Measurements from ENCODE around the gene HCRT.

HCRT gene

GRCh38 chr17:42202696-42203095 is 17.4 kb upstream of the HCRT start:
- Mint-ChIP-seq H3K4me1 (peaks cover 16% of the 10 kb centered on the region), H3K9me3 (no peaks in the 10 kb centered on the region), H3K27ac (peak overlapping the region; percentile 42), H3K27me3 (no peaks in the 10 kb centered on the region), H3K36me3 (peaks cover 45% of the 10 kb centered on the region), H3K4me3 (no peak overlapping the region)
- ATAC-seq = no peak

GRCh38 chr17:42202159-42202558 is 16.9 kb upstream of the HCRT start:
- peak overlapping the region; percentile 42 for H3K27ac Mint-ChIP-seq
- H3K4me1 Mint-ChIP-seq = peaks cover 21% of the 10 kb centered on the region
- ATAC-seq = no peak
- H3K9me3 Mint-ChIP-seq = no peaks in the 10 kb centered on the region
- H3K27me3 Mint-ChIP-seq = no peaks in the 10 kb centered on the region
- H3K36me3 Mint-ChIP-seq = peaks cover 45% of the 10 kb centered on the region
- no peak overlapping the region for H3K4me3 Mint-ChIP-seq

- Mint-ChIP-seq H3K36me3 (peaks cover 44% of the 10 kb centered on the region), H3K4me1 (peaks cover 21% of the 10 kb centered on the region)
These were observed 16.2 kb upstream of the HCRT start for GRCh38 chr17:42201458-42201772.

GRCh38 chr17:42200706-42201457 is 15.6 kb upstream of the HCRT start:
- peak overlapping the region; percentile 87 for H3K27ac Mint-ChIP-seq
- peaks cover 21% of the 10 kb centered on the region for H3K4me1 Mint-ChIP-seq

More at GRCh38 chr17:42201458-42201772, 16.2 kb upstream of the HCRT start:
- no peaks in the 10 kb centered on the region for H3K9me3 Mint-ChIP-seq
- no peak overlapping the region for H3K4me3 Mint-ChIP-seq
- H3K27ac Mint-ChIP-seq = peak overlapping the region; percentile 42
- ATAC-seq = no peak
- H3K27me3 Mint-ChIP-seq = no peaks in the 10 kb centered on the region

GRCh38 chr17:42199416-42200011 is 14.3 kb upstream of the HCRT start:
- ATAC-seq = peak; percentile 38
- peaks cover 30% of the 10 kb centered on the region for H3K36me3 Mint-ChIP-seq
- peak overlapping the region; percentile 87 for H3K27ac Mint-ChIP-seq

More at GRCh38 chr17:42200706-42201457, 15.6 kb upstream of the HCRT start:
- Mint-ChIP-seq H3K4me3 (no peak overlapping the region), H3K9me3 (no peaks in the 10 kb centered on the region), H3K27me3 (no peaks in the 10 kb centered on the region), H3K36me3 (peaks cover 38% of the 10 kb centered on the region)
- no peak for ATAC-seq

GRCh38 chr17:42198897-42199296 is 13.6 kb upstream of the HCRT start:
- ATAC-seq = peak; percentile 85
- H3K9me3 Mint-ChIP-seq = no peaks in the 10 kb centered on the region
- H3K27me3 Mint-ChIP-seq = no peaks in the 10 kb centered on the region

More at GRCh38 chr17:42199416-42200011, 14.3 kb upstream of the HCRT start:
- Mint-ChIP-seq H3K27me3 (no peaks in the 10 kb centered on the region), H3K4me3 (no peak overlapping the region), H3K9me3 (no peaks in the 10 kb centered on the region), H3K4me1 (peaks cover 23% of the 10 kb centered on the region)

GRCh38 chr17:42197564-42198156 is 12.4 kb upstream of the HCRT start:
- H3K36me3 Mint-ChIP-seq = peaks cover 15% of the 10 kb centered on the region
- no peak overlapping the region for H3K27ac Mint-ChIP-seq
- no peaks in the 10 kb centered on the region for H3K9me3 Mint-ChIP-seq
- no peak overlapping the region for H3K4me3 Mint-ChIP-seq
- no peaks in the 10 kb centered on the region for H3K27me3 Mint-ChIP-seq
- ATAC-seq = no peak
- H3K4me1 Mint-ChIP-seq = peaks cover 42% of the 10 kb centered on the region

More at GRCh38 chr17:42198897-42199296, 13.6 kb upstream of the HCRT start:
- H3K4me3 Mint-ChIP-seq = no peak overlapping the region
- H3K27ac Mint-ChIP-seq = peak overlapping the region; percentile 87
- peaks cover 29% of the 10 kb centered on the region for H3K4me1 Mint-ChIP-seq
- H3K36me3 Mint-ChIP-seq = peaks cover 26% of the 10 kb centered on the region

GRCh38 chr17:42193969-42194899 is 9.0 kb upstream of the HCRT start, which contains the start of gene GHDC:
TSS of gene GHDC (minus strand) at chr17:42194494. CDS start at chr17:42193581, 913 bp downstream.
- Mint-ChIP-seq H3K4me3 (peak within 1 kb of the TSS; percentile 98), H3K9me3 (no peaks in the 10 kb centered on the region)

GRCh38 chr17:42193216-42193968 is 8.1 kb upstream of the HCRT start:
- H3K27ac Mint-ChIP-seq = peak overlapping the region; percentile 93
- no peak for ATAC-seq
- peak overlapping the region; percentile 98 for H3K4me3 Mint-ChIP-seq
- peaks cover 36% of the 10 kb centered on the region for H3K4me1 Mint-ChIP-seq
- H3K36me3 Mint-ChIP-seq = peaks cover 5% of the 10 kb centered on the region
- no peaks in the 10 kb centered on the region for H3K27me3 Mint-ChIP-seq
- no peaks in the 10 kb centered on the region for H3K9me3 Mint-ChIP-seq

More at GRCh38 chr17:42193969-42194899, 9.0 kb upstream of the HCRT start, which contains the start of gene GHDC:
- H3K27me3 Mint-ChIP-seq = no peaks in the 10 kb centered on the region
- peak within 1 kb of the TSS; percentile 93 for H3K27ac Mint-ChIP-seq
- H3K36me3 Mint-ChIP-seq = peaks cover 5% of the 10 kb centered on the region
- ATAC-seq = peak; percentile 95
- H3K4me1 Mint-ChIP-seq = peaks cover 45% of the 10 kb centered on the region

- Mint-ChIP-seq H3K4me1 (peaks cover 33% of the 10 kb centered on the region), H3K36me3 (peaks cover 5% of the 10 kb centered on the region), H3K27me3 (no peaks in the 10 kb centered on the region), H3K4me3 (peak overlapping the region; percentile 98), H3K27ac (peak overlapping the region; percentile 93), H3K9me3 (no peaks in the 10 kb centered on the region)
- no peak for ATAC-seq
These were observed 7.2 kb upstream of the HCRT start for GRCh38 chr17:42192189-42193126.

GRCh38 chr17:42191275-42191608 is 6.0 kb upstream of the HCRT start:
- Mint-ChIP-seq H3K27ac (no peak overlapping the region), H3K9me3 (no peaks in the 10 kb centered on the region), H3K4me3 (no peak overlapping the region), H3K27me3 (no peaks in the 10 kb centered on the region), H3K4me1 (peaks cover 31% of the 10 kb centered on the region), H3K36me3 (peaks cover 5% of the 10 kb centered on the region)
- no peak for ATAC-seq

- Mint-ChIP-seq H3K9me3 (no peaks in the 10 kb centered on the region), H3K27me3 (no peaks in the 10 kb centered on the region), H3K36me3 (peaks cover 5% of the 10 kb centered on the region), H3K4me1 (peaks cover 31% of the 10 kb centered on the region), H3K4me3 (no peak overlapping the region), H3K27ac (no peak overlapping the region)
- ATAC-seq = no peak
These were observed 5.4 kb upstream of the HCRT start for GRCh38 chr17:42190491-42191274.

GRCh38 chr17:42189651-42189965 is 4.4 kb upstream of the HCRT start:
- Mint-ChIP-seq H3K4me3 (no peak overlapping the region), H3K36me3 (peaks cover 5% of the 10 kb centered on the region), H3K27ac (no peak overlapping the region), H3K27me3 (no peaks in the 10 kb centered on the region), H3K4me1 (peaks cover 36% of the 10 kb centered on the region), H3K9me3 (no peaks in the 10 kb centered on the region)
- no peak for ATAC-seq
